ENCODE data around the gene TLN1. TPM values are rescaled to one million over a fixed set of nuclear protein-coding genes. Genes with fewer than 3 reads are reported as not detected.

TLN1 gene
- total and polyA plus RNA-seq, 2 experiments from 2014 or later = 21.5 to 120 TPM

GRCh38 chr9:35710818-35711500 is 21.0 kb downstream of the TLN1 start (continued):
- TF ChIP-seq ZNF462 (CRISPR knock-in tag; IDR thresholded peaks at IDR 0.05) (no peak), POLR2AphosphoS5 (IDR thresholded peaks at IDR 0.05; ENCODE audit: low read depth) (no peak), REST (IDR thresholded peaks at IDR 0.05; ENCODE audit: unreplicated experiment) (no peak), CTCF (conservative IDR thresholded peaks at IDR 0.05; ENCODE audit: low read depth in 2 of 2) (no peak), JUNB (IDR thresholded peaks at IDR 0.05; ENCODE audit: unreplicated experiment) (no peak), EZH2 (IDR thresholded peaks at IDR 0.05; ENCODE audit: low read depth, unreplicated experiment) (no peak), NANOG (IDR thresholded peaks at IDR 0.05; ENCODE audit: borderline replicate concordance) (no peak), ZNF331 (CRISPR knock-in tag; IDR thresholded peaks at IDR 0.05; ENCODE audit: low read depth) (no peak), ETS1 (IDR thresholded peaks at IDR 0.05) (no peak)
